ENCODE results near the gene RAC3. TPM values are rescaled to one million over a fixed set of nuclear protein-coding genes. Genes with fewer than 3 reads are reported as not detected.

The RAC3 gene
- polyA plus RNA-seq, 1 donor, result 10.1 TPM

DNA sequence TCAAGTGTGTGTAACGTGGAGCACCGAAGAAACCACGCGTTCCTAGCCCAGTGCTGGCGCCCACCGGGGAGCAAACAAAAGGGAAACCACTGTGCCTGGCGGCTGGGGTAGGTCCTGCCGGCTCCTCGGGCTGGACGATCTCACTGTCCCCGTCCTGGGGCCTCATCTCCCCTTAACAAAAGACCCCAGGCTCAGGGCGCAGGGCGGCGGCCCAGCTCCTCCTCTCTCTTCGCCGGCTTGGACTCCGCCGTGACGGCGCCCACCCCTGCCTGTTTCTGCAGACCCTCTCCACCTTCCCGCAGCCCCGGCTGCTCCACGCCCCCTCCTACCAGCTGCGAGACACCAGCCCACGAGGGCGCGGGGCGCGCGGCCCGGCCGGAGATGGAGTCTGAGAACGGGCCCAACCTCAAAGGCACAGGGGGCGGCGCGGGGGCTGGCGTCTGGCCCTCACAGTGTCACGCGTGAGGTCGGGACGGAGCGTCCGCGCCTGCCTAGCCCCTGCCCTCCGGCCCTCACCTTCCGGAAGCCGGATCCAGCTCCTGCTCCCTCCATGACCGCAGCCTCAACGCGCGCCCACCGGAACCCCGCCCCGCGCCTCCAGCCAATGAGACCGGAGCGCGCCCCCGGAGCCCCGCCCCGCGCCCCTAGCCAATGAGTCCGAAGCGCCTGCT is 9.0 kb upstream of the RAC3 start, which contains the start of gene CENPX:
CENPX (minus strand) TSS at position 569 of the 671 bp plus-strand sequence; CDS start at position 552, 17 bp downstream.
- DNase-seq, result no peak

DNA sequence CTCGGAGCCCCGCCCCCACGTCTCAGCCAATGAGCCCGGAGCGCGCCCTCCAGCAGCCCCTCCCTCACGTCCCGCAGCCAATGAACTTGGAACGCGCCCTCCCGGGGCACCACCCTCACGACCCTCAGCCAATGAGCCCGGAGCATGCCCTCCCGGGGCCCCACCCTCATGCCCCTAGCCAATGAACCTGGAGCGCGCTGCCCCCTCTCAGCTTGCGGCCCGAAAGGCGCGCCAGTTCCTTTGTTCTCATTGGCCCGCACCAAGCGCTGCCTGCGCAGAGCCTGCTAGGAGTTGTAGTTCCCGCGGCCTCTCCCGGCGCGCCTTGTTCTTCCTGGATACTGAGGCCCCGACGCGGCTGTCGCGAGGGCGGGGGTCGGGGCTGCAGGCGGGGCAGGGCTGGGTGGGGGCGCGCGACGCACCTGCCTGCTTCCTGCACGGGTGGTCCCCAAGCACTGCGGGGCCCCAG is 8.5 kb upstream of the RAC3 start, which contains the start of gene LRRC45:
LRRC45 (plus strand) TSS at position 325 of the 466 bp plus-strand sequence. CDS start 339 bp downstream, outside the sequence.
- DNase-seq, result peak; percentile 99

DNA sequence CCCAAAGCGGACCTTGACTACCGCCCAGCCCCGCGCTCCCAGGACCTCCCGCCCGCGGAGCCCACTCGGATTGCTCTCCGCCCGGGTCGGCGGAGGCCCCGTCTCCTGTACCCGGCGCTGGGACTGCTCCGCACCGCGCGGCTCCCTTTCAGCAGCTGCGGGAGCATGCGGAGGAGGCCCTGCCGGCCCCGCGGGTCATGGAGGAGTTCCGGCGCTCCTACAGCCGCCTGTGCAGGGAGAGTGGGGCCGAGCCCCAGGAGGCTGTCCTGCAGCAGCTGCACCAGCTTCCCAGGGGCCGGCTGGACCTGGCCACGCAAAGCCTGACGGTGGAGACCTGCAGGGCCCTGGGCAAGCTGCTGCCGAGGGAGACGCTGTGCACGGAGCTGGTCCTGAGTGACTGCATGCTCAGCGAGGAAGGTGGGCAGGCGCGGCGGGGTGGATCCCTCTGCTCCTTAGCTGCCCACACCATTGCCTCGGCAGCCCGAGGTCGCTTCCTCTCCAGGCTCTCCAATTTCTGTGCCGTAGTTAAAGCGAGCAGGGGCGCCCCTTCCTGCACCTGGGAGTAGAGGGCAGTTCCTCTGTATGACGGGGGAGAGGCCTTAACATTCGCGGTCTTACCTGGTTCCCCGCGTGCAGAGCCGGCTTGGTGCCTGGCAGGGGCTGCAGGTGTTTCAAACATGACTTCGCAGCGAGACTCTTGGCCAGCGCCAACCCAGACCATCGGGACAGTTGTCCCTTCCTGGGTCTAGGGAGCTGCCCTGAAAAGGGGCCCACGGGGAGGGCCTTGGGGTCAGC is 7.8 kb upstream of the RAC3 start:
- no peak for DNase-seq

DNA sequence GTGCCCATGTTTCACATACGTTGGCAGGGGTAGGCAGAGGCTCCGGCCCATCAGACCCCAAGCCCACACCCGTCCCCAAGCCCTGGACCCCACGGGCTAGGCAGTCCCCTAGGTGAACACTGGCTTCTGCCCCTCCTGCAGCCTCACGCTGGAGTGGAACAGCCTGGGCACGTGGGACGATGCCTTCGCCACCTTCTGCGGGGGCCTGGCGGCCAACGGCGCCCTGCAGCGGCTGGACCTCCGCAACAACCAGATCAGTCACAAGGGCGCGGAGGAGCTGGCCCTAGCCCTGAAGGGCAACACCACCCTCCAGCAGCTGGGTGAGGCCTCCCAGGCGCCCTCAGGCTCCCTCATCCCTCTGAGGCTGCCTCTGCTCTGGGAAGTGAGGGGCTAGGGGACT is 6.6 kb upstream of the RAC3 start:
- DNase-seq, result no peak

DNA sequence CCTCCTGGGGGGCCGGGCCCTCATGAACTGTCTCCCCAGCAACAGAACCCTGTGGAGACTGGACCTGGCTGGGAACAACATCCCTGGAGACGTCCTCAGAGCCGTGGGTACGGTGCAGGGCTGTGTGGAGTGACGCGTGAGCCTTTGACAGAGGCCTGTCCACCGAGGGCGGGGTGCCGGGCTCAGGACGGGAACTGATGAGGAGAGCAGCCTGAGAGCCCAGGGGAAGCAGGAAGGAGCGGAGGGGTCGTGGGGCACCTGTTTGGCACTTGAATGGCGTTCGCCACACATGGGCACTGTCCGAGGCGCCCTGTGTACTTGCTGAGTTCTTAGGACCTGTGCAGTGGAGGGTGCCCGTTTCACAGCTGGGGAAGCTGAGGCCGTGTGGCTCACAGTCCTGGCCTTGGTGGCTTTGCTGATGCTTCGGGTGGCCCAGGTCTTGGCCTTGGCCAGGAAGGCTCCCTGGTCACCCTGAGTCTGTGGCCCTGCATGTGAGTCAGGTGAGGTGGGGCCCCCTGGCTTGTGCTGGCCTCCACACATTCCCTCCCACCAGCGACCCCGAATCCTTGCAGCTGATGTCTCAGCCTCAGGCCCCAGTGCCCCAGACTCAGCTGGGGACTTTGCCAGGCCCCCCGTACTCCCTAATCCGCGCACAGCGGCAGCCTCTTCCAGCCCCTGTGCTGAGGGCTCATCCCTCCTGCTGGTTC is 5.9 kb upstream of the RAC3 start:
- no peak for DNase-seq

DNA sequence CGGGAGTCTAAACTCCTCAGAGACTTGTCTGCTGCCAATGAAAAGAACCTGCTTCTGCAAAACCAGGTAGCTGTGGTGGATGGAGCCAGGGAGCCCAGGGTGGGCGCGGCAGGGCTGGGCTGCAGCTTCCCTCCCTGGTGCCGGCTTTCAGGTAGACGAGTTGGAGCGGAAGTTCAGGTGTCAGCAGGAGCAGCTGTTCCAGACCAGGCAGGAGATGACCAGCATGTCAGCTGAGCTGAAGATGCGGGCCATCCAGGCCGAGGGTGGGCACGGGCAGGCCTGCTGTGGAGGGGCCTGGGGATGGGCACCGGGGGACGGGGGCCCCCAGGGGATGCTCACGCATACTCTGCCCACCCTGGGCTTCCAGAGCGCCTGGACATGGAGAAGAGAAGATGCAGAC is 3.2 kb upstream of the RAC3 start:
- no peak for DNase-seq

DNA sequence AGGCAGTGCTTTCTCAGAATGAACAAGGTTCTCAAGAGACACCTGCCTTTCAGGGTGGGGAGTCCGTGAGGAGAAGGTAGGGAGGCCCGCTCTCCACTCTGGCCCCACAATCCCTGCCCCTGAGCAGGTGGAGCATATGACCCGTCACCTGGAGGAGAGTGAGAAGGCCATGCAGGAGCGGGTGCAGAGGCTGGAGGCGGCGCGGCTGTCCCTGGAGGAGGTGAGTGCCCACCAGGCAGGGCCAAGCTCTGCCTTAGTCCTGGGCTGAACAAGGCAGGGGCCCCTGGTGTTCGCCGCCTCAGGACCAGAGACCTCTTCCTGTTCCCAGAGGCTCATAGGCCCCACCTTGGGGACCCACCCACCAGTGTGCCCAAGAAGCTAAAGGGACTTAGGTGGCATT is 2.5 kb upstream of the RAC3 start:
- DNase-seq, result no peak

DNA sequence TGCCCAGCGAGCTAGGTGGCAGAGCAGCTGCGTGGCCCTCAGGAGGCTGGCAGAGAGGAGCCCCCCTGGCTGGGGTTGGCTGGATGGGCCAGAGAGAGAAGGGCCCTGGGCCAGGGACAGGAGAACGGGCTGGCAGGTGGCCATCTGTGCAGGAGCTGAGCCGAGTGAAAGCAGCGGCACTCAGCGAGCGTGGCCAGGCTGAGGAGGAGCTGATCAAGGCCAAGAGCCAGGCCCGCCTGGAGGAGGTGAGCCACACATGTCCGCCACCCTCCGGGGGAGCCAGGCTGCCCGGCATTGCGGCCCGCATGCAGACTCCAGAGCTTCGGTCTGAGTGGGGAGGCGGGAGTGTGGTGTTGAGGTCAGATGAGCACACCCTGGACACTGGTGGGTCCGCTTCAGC is 2.1 kb upstream of the RAC3 start:
- DNase-seq, result no peak

DNA sequence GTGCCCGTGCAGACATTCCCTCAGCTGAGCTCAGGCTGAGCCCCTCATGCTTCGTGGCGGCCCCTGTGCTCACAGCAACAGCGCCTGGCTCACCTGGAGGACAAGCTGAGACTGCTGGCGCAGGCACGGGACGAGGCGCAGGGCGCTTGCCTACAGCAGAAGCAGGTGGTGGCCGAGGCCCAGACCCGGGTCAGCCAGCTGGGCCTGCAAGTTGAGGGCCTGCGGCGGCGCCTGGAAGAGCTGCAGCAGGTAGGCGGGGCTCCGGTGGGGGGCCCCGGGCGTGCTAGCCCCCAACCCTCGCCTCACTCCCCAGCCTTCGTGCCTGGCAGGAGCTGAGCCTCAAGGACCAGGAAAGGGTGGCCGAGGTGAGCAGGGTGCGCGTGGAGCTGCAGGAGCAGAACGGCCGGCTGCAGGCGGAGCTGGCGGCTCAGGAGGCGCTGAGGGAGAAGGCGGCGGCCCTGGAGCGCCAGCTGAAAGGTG is 1.4 kb upstream of the RAC3 start:
- no peak for DNase-seq

DNA sequence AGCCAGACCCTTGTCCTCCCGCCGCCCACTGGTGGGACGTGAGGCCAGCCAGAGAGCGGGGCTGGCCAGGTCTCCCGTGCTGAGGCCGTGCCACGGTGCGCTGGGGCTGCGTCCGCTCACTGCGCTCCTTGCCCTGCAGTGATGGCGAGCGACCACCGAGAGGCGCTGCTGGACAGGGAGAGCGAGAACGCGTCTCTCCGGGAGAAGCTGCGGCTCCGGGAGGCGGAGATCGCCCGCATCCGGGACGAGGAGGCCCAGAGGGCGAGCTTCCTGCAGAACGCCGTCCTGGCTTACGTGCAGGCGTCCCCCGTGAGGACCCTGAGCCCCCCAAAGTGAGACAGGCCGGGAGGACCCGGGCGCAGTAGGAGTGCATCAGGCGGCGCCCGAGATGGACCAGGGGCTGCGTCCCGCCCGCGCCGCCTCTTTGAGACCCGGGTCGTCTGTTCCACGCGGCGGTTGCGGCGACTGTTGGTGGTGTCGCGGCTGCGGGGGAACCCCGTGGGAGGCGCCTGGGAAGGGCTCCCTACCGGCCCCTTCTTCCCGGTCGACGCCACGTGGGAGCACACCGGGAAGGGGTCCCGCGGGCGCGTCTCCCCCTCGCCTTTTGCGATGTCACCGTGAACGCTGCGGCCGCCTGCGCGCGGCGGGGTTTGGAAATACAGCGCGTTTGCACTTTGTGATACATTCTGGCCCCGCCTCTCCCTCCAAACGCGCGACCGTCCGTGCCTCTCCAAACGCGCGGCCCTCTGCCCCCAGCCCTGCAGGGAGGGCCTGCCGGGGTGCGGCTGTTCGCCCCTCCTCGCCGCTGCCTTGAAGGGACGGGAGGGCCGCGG is 792 bp upstream of the RAC3 start:
- DNase-seq, result no peak

DNA sequence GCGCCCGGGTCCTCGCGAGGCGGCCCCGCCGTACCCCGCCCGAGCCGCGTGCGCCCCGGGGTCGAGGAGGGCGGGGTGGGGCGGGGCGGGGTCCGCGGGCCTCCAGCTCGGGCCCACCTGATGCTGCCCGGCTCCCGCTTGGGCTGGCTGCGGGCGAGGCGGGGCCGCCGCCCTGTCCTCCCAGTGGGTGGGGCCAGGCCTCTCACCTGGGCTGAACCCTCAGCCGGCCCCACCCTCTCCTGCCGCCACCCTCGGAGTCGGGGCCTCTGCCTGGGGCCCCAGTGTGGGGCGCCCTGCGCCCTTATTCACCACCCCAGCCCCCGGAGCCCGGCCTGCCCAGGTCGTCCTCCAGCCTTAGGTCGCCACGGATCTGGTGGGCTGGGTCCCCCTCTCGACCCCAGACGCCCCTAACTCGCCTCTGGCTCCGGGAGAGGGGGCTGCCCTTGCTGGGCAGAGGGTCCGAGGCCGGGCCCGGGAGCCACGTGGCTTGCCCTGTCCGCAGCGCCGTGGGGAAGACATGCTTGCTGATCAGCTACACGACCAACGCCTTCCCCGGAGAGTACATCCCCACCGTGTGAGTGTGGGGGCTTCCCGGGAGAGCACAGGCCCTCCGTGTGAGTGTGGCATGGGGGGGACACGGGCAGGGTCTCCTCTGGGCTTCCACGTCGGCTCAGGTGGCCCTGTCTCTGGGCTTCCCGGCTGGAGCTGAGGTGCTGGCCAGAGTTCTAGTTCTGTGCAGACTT is 578 bp downstream of the RAC3 start:
- no peak for DNase-seq

DNA sequence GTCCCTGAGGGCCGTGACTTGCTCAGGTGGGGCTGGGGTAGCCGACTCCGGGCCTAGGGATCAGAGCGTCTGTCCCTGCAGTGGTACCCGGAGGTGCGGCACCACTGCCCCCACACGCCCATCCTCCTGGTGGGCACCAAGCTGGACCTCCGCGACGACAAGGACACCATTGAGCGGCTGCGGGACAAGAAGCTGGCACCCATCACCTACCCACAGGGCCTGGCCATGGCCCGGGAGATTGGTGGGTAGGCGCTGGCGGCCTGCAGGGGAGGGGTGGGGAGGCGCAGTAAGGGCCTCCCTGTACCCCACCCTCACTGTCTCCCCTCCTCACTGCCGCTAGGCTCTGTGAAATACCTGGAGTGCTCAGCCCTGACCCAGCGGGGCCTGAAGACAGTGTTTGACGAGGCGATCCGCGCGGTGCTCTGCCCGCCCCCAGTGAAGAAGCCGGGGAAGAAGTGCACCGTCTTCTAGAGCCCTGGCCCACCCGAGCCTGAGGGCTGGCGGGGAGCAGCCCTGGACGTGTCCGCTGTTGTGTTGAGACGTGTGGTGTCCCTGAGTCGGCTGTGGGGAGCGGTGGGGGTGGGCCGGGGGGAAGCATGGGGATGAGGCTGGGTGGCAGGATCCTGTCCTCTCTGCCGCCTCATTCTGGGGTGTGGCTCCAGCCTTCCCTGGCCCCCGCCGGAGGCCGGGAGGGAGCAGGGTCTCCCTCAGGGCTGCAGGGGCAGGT is 2.0 kb downstream of the RAC3 start:
- no peak for DNase-seq

DNA sequence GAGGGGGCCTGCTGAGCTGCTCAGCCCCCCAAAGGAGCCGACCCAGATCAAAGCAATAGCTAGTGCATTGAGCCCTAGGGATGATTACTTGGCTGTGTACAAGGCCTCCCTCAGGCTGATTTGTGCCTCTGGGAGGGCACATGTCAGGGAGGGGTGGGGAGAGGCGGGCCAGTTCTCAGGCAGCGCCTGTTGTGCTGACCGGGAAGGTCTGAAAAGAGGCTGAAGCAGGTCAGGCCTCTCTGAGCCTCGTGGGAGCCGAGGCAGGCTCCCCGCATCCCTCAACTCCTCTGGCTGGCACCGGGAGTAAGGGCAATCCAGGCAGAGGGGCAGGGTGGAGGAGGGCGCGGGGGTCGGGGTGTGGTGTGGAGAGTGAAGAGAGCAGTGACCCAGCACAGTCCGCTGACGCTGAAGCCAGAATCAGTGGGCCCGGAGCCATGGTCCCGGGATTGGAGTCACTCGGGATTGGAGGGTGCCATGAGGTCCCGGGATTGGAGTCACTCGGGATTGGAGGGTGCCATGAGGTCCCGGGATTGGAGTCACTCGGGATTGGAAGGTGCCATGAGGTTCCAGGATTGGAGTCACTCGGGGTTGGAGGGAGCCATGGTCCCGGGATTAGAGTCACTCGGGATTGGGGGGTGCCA is 3.0 kb downstream of the RAC3 start:
- no peak for DNase-seq

DNA sequence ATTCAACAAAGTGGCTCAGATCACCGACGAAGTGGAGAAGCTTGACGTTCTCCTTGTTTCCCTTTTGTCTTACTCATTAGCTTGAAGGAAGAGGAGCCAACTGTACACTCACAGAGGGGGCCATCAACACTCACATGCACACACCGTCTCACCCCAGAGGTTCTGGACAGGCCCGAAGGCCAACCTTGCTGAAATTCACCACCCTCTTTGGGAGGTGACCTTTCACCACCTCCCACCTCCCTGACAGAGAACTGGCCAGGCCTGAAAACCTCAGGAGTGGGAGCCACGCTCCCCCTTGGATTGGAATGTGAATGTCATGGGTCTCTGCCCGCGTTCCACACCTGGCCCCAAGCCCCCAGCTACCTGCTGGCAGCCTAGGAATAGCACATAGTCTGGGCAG is 4.0 kb downstream of the RAC3 start:
- DNase-seq, result no peak

DNA sequence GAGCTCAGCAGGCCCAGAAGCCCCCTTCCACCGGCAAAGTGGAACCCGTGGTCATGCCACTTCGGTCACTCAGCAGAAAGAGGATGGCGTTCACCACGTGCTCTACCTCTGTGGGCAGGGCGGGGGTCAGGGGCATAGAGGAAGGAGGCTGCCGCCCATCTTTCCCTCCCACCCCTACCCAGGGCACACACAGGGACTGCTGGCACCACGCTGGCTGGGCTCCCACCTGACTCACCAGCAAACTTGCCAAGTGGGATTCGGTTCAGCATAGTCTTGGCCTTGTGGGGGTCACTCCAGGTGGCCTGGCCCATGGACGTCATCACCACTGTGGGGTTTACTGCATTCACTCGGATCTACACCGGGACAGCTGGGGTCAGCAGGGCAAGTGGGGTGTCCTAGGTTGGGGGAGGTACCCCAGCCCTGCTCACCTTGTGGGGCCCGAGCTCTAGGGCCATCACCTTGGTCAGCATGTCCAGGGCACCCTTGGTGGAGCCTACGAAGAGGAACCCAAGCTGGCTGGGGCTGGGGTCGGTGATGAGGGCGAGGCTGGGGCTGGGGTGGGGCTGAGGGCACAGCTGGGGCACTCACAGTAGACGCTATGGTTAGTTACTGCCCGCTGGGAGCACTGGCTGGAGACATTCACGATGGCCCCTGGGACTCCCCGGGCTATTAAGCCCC is 4.6 kb downstream of the RAC3 start:
- DNase-seq, result no peak

DNA sequence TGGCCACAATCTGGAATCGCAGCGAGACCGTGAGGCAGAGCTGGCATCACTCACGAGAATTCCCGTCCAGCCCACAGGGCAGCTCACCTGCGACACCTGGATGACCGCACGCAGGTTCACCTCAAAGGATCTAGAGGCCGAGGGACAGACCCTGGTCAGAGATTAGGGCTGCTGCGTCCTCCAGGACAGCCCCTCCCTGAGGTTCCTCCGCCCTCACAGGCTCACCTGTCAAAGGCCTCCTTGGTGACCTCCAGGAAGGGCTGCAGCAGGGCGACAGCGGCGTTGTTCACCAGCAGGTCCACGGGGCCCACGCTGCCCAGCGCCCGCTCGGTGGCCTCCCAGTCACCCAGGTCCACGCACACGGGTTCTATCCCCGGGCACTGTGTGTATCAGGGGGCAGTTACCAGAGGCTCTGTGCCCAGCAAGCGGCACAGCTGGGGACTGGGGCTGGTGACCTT is 5.2 kb downstream of the RAC3 start:
- DNase-seq, result no peak

DNA sequence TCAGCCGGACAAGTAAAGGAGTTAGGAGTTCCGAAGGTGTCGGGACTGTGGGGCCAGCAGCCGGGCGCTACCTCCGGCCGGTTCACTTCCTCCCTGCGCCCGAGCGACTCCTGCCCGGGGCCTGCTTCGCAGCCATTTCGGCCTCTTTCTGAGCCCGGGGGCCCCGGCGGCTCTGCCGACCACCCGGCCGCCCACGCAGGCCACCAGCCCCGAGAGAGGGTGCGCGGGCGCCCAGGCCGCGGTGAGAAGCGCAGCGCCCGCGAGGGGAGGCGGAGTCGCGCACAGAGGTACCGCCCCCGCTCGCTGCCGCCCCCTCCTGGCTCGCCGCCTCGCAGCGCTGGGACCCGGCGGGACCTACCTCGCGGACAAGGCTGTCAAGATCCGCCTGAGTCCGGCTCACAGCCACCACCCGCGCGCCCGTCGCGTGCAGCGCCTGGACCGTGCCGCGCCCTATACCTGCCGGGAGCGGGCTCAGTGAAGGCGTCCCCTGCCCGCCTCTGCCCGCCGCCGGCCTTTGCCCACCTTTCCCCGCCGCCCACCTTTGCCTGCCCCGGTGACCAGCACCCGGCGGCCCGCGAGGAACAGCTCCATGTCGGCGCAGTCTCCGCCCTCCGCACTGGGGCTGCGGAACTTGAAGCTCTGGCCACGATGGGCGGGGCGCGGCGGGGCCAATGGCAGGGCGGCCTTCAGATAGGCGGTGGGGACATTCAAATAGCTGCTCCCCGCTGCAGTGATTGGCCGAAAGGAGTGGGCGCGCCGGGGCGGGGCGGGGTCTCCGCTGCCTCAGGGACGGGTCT is 5.8 kb downstream of the RAC3 start, which contains the start of gene DCXR:
DCXR (minus strand) TSS at position 606 of the 797 bp plus-strand sequence; CDS start at position 591, 15 bp downstream.
- peak; percentile 97 for DNase-seq

DNA sequence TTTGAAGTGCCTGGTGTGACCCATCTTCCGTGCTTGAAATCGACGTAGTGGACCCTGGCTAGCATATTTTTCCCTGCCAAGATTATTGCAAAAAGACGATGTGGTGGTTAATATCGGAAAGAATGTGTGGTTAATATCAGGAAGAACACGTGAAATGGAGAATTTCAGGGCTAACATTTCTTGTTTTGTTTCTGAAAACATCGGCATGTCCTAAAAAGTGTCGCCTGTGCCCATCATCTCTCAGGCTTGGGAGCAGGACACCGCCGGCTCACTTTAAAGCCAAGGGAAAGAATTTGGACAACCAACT is 6.4 kb downstream of the RAC3 start:
- DNase-seq, result no peak

All from left kidney (tissue), 2 donors.